ENCODE measurements around the gene CACNG4.

Gene CACNG4

DNA sequence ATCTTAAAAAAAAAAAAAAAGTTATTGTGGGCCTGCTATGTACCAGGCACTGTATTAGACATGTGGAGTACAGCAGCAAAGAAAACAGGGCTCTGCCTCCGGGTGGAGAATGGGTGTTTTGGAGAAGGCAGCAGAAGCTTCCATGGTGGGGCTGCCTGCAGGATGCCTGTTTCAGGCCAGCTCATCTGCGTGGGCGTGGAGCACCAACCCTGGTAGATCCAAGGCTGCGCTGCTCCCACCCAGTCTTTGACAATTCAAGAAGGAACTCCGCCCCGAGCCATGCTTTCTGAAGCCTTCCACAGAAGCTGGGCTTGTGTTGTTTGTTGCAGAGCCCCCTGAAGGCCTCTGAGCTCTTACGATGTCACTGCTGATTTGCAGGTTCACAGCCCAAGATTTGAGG lies 56.7 kb downstream of the CACNG4 start:
- TF ChIP-seq, protein P1, sequence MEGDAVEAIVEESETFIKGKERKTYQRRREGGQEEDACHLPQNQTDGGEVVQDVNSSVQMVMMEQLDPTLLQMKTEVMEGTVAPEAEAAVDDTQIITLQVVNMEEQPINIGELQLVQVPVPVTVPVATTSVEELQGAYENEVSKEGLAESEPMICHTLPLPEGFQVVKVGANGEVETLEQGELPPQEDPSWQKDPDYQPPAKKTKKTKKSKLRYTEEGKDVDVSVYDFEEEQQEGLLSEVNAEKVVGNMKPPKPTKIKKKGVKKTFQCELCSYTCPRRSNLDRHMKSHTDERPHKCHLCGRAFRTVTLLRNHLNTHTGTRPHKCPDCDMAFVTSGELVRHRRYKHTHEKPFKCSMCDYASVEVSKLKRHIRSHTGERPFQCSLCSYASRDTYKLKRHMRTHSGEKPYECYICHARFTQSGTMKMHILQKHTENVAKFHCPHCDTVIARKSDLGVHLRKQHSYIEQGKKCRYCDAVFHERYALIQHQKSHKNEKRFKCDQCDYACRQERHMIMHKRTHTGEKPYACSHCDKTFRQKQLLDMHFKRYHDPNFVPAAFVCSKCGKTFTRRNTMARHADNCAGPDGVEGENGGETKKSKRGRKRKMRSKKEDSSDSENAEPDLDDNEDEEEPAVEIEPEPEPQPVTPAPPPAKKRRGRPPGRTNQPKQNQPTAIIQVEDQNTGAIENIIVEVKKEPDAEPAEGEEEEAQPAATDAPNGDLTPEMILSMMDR (conservative IDR thresholded peaks at IDR 0.05; ENCODE audit: low read length) = no peak

DNA sequence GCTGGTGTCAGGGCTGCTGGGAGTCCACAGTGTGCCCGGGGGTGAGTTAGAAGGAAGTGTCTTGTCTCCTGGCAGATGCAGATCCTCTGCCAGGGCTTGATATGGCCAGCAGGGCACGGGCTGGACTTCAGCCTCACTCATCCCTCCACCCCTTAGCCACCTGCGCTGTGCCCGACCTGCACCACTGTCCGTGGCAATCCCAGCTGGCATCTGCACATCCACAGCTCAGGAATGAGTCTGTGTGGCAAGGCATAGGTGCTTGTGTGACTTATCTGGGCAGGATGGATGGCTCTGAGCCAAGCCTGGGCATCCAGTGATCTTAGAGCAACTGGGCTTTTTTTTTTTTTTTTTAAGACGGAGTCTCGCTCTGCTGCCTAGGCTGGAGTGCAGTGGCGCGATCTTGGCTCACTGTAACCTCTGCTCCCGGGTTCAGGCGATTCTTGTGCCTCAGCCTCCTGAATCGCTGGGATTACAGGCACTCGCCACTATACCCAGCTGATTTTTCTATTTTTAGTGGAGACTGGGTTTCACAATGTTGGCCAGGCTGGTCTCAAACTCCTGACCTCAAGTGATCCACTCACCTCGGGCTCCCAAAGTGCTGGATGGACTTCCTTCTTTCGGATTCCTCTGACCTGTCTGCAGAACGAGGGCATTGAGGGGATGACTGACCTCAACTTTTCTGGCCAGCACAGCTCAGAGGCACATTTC lies 57.4 kb downstream of the CACNG4 start:
- TF ChIP-seq, protein P1 (conservative IDR thresholded peaks at IDR 0.05; ENCODE audit: low read length) = no peak
- DNase-seq (ENCODE audit: low read depth) = no peak

More for the DNA sequence above, 56.7 kb downstream of the CACNG4 start:
- H3K4me3 ChIP-seq (ENCODE audit: low read length) = no peak overlapping the region
- DNase-seq (ENCODE audit: low read depth) = no peak

DNA sequence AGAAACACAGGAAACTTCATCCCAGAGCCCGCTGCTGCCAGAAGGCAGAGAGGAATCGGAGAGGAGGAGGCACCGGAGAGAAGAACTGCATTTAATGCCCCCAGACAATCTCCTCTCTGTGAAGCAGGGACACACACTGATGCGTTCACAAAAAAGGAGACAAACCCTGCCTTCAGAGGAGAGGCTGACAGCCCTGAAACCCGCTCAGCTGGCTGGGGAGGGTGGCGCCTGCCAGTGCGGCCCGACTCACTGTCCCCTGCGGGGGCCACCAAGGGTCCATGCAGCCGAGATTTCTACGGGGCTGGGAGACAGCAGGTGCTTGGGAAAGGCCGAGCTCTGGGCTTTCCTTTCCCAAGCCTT lies 57.9 kb downstream of the CACNG4 start:
- DNase-seq (ENCODE audit: low read depth) = no peak
- TF ChIP-seq, protein P1 (conservative IDR thresholded peaks at IDR 0.05; ENCODE audit: low read length) = no peak
- H3K4me3 ChIP-seq (ENCODE audit: low read length) = no peak overlapping the region

More for the DNA sequence above, 57.4 kb downstream of the CACNG4 start:
- H3K4me3 ChIP-seq (ENCODE audit: low read length) = no peak overlapping the region

DNA sequence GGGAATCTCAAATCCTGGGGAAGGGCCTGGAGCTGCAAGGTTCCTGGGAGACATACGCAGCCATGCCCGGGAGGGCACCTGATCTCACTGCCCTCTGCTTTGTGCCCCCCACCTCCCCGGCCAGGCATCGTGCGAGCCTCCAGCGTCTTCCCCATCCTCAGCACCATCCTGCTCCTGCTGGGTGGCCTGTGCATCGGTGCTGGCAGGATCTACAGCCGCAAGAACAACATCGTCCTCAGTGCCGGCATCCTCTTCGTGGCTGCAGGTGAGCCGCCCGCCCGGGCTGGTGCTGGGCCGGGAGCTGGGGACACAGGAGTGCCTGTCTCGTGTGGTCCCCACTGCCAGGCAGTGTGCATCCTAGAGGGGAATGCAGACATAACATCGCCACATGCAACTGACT lies 60.2 kb downstream of the CACNG4 start:
- no peak for DNase-seq (ENCODE audit: low read depth)
- TF ChIP-seq, protein P1 (conservative IDR thresholded peaks at IDR 0.05; ENCODE audit: low read length) = no peak
- no peak overlapping the region for H3K4me3 ChIP-seq (ENCODE audit: low read length)

DNA sequence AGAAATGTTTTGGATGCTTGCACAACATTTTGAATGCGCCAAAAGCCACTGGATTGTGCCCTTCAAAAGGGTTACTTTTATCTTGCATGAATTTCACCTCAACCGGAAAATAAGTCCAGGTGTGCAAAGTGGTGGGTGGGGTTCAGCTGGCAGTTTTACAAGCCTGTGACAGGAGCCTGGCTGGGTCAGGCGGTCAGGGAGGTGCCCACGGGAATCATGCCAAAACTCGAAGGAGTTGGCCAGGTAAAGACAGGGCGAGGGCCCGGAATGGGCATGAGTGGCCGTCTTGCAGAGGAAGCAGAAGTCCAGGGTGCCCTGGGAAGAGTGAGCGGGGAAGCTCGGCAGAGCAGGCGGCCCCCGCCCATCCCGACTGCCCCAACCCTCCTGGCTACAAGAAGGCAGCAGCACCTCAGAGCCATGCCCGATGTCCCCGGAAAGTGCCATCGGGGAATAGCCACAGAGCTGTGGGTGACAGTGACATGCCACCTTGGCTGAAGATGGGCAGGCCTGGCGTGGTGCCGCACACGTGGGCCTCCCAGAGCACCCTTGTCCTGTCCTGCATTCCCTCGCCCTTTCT lies 60.8 kb downstream of the CACNG4 start:
- TF ChIP-seq, protein P1 (conservative IDR thresholded peaks at IDR 0.05; ENCODE audit: low read length) = no peak
- H3K4me3 ChIP-seq (ENCODE audit: low read length) = no peak overlapping the region
- DNase-seq (ENCODE audit: low read depth) = no peak

DNA sequence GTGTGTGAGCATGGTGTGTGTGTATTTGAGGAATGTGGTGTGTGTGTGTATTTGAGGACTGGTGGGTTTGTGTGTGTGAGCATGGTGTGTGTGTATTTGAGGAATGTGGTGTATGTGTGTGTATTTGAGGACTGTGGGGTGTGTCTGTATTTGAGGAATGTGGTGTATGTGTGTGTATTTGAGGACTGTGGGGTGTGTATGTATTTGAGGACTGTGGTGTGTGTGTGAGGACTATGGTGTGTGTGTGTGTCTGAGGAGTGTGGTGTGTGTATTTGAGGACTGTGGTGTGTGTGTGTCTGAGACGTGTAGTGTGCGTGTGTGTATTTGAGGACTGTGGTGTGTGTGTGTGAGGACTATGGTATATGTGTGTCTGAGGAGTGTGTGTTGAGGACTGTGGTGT lies 61.8 kb downstream of the CACNG4 start:
- DNase-seq (ENCODE audit: low read depth) = peak; percentile 16
- TF ChIP-seq, protein P1 (conservative IDR thresholded peaks at IDR 0.05; ENCODE audit: low read length) = no peak

DNA sequence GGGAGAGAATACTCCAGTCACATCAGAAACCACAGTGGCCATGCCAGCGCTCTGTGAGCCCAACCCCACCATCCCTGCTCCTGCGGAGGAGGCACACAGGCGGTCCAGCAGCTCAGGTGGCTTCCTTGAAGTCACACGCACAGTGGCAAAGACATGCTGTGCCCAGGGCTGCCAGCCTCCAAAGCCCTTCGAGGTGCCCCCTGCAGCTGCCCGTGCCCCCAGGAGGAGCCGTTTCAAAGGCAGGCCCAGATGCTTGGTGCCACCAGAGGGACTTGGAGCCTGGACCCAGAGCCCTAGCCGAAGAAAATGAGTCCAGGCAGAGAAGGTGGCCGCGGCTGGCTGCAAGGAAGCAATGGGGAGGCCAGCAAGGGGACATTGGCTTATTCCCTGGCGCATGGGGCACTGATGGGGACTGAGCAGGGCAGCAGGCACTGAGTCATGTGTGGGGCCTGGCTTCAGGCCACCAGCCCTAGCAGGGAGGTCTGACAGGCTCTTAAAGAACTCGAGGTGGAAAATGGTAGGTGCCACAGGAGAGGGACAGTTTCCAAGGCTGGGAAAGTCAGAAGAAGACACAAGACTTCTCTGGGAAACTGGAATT lies 62.6 kb downstream of the CACNG4 start:
- peak; percentile 16 for DNase-seq (ENCODE audit: low read depth)
- H3K4me3 ChIP-seq (ENCODE audit: low read length) = no peak overlapping the region
- TF ChIP-seq, protein P1 (conservative IDR thresholded peaks at IDR 0.05; ENCODE audit: low read length) = no peak

More for the DNA sequence above, 61.8 kb downstream of the CACNG4 start:
- no peak overlapping the region for H3K4me3 ChIP-seq (ENCODE audit: low read length)
